NCI-H2081 (cell line): ENCODE measurements around the gene APLP2.
"Not testable (repeated sequence)": the region's sequence is repeated elsewhere in the genome, so short reads cannot be mapped to it uniquely, and the experiment has no call there.

Experiments
- DNase-seq, 2 experiments: peaks; one replicate each; lab custom pipeline; 2025; lab: John Stamatoyannopoulos, UW

Gene APLP2

DNA sequence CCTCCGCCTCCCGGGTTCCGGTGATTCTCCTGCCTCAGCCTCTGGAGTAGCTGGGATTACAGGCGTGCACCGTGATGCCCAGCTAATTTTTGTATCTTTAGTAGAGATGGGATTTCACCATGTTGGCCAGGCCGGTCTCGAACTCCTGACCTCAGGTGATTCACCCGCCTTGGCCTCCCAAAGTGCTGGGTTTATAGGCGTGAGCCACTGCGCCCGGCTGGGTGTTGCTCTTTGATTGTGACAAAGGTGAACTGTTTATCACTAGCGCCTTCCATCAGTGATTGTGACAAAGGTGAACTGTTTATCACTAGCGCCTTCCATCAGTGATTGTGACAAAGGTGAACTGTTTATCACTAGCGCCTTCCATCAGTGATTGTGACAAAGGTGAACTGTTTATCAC, 123.9 kb downstream of the APLP2 start:
- DNase-seq, result not testable (repeated sequence)
